Calu3 (cell line): ENCODE data around the gene OR1J2. TPM values are rescaled to one million over a fixed set of nuclear protein-coding genes. Genes with fewer than 3 reads are reported as not detected.
"Not testable (repeated sequence)": the region's sequence is repeated elsewhere in the genome, so short reads cannot be mapped to it uniquely, and the experiment has no call there.

Source experiments
- BruUV-seq: library from RNA; stranded (reverse); fragments of 400-500 nt; replicated peaks from 2 replicates; lab custom pipeline; 2021; lab: Mats Ljungman, UMichigan
- CTCF ChIA-PET: fragments of 300-600 bp; sonication (Branson Sonifier 250); formaldehyde crosslinking; loops from one replicate; lab custom pipeline; 2022; ENCODE audit warnings: antibody characterized with exemption; lab: Charles Lee
- DNase-seq: peaks from one replicate; pipeline ENCODE4 v3.0.0; 2022
- H3K27ac Mint-ChIP-seq: one replicate; pipeline ENCODE4 v1.8.0; 2022; ENCODE audit warnings: mixed read lengths; ENCODE audit not compliant: unreplicated experiment
- H3K27me3 Mint-ChIP-seq: one replicate; pipeline ENCODE4 v1.8.0; 2022; ENCODE audit warnings: mixed read lengths; ENCODE audit not compliant: unreplicated experiment
- H3K36me3 Mint-ChIP-seq: one replicate; pipeline ENCODE4 v1.8.0; 2022; ENCODE audit warnings: mild to moderate bottlenecking, moderate library complexity, mixed read lengths; ENCODE audit not compliant: insufficient read depth, unreplicated experiment
- H3K4me1 Mint-ChIP-seq: one replicate; pipeline ENCODE4 v1.8.0; 2022; ENCODE audit warnings: mild to moderate bottlenecking, low read depth, mixed read lengths; ENCODE audit not compliant: unreplicated experiment
- H3K4me3 Mint-ChIP-seq: one replicate; pipeline ENCODE4 v1.8.0; 2022; ENCODE audit warnings: mild to moderate bottlenecking, low read depth, moderate library complexity, mixed read lengths; ENCODE audit not compliant: unreplicated experiment
- H3K9me3 Mint-ChIP-seq: one replicate; pipeline ENCODE4 v1.8.0; 2022; ENCODE audit warnings: low read depth, mixed read lengths; ENCODE audit not compliant: unreplicated experiment
- CTCF ChIP-seq: fragments of 200-600 bp; IDR thresholded peaks from one replicate; pipeline ENCODE4 v1.8.0; 2022; ENCODE audit warnings: antibody characterized with exemption; ENCODE audit not compliant: unreplicated experiment
- intact Hi-C: fragments of 100-400 bp; cut with micrococcal nuclease; formaldehyde crosslinking; loops from one replicate; pipeline ENCODE4 v1.10.0; 2022; ENCODE audit not compliant: unreplicated experiment
- total RNA-seq: library from RNA; stranded (reverse); gene quantifications from 2 replicates; pipeline ENCODE4 v1.2.3, GENCODE V29; 2022

The OR1J2 gene
- total RNA-seq, 1 experiment from 2014 or later: not detected

- intact Hi-C loops: no loop called here
- Mint-ChIP-seq H3K36me3 (no peaks in the 10 kb centered on the region), H3K27me3 (peaks cover 81% of the 10 kb centered on the region), H3K27ac (no peak overlapping the region), H3K4me1 (no peaks in the 10 kb centered on the region), H3K4me3 (no peak overlapping the region), H3K9me3 (no peaks in the 10 kb centered on the region)
- CTCF ChIA-PET: no interaction called here
- no TSS peak for BruUV-seq
- no peak for TF ChIP-seq CTCF
- no peak for DNase-seq
Measured at GRCh38 chr9:122526602-122527001, 16.0 kb downstream of the OR1J2 start.

- BruUV-seq: no TSS peak
- CTCF ChIA-PET: no interaction called here
- DNase-seq: no peak
- Mint-ChIP-seq H3K4me3 (no peak within 1 kb of the TSS), H3K9me3 (no peaks in the 10 kb centered on the region), H3K4me1 (no peaks in the 10 kb centered on the region), H3K27me3 (peaks cover 87% of the 10 kb centered on the region), H3K36me3 (no peaks in the 10 kb centered on the region), H3K27ac (no peak within 1 kb of the TSS)
- intact Hi-C loops: no loop called here
- TF ChIP-seq CTCF: no peak
Measured at GRCh38 chr9:122527193-122527592, 16.6 kb downstream of the OR1J2 start, which contains the start of gene OR1N1. OR1N1 (minus strand) TSS chr9:122527293; CDS start chr9:122527293, 0 bp downstream.

- H3K9me3 Mint-ChIP-seq, BruUV-seq, H3K4me1 Mint-ChIP-seq, H3K36me3 Mint-ChIP-seq, CTCF ChIA-PET, DNase-seq, intact Hi-C loops, H3K4me3 Mint-ChIP-seq, H3K27ac Mint-ChIP-seq: not testable (repeated sequence)
- peaks cover 91% of the 10 kb centered on the region for H3K27me3 Mint-ChIP-seq
Measured at GRCh38 chr9:122531157-122531556, 20.6 kb downstream of the OR1J2 start.

- intact Hi-C loops: no loop called here
- TF ChIP-seq CTCF: no peak
- no TSS peak for BruUV-seq
- Mint-ChIP-seq H3K4me1 (no peaks in the 10 kb centered on the region), H3K36me3 (no peaks in the 10 kb centered on the region), H3K27ac (no peak overlapping the region), H3K27me3 (peaks cover 59% of the 10 kb centered on the region), H3K9me3 (no peaks in the 10 kb centered on the region), H3K4me3 (no peak overlapping the region)
- DNase-seq: no peak
- CTCF ChIA-PET: no interaction called here
Measured at GRCh38 chr9:122536134-122536533, 25.5 kb downstream of the OR1J2 start.

- intact Hi-C loops, CTCF ChIA-PET, BruUV-seq, H3K27ac Mint-ChIP-seq, H3K4me1 Mint-ChIP-seq, H3K9me3 Mint-ChIP-seq, H3K4me3 Mint-ChIP-seq, DNase-seq, H3K36me3 Mint-ChIP-seq: not testable (repeated sequence)
- peaks cover 59% of the 10 kb centered on the region for H3K27me3 Mint-ChIP-seq
Measured at GRCh38 chr9:122537066-122537465, 26.5 kb downstream of the OR1J2 start.
